ENCODE data around the gene DYNC2I2. TPM values are rescaled to one million over a fixed set of nuclear protein-coding genes. Genes with fewer than 3 reads are reported as not detected.

Gene DYNC2I2
- total RNA-seq, 1 donor from 2014 or later: 57.6 TPM

DNA sequence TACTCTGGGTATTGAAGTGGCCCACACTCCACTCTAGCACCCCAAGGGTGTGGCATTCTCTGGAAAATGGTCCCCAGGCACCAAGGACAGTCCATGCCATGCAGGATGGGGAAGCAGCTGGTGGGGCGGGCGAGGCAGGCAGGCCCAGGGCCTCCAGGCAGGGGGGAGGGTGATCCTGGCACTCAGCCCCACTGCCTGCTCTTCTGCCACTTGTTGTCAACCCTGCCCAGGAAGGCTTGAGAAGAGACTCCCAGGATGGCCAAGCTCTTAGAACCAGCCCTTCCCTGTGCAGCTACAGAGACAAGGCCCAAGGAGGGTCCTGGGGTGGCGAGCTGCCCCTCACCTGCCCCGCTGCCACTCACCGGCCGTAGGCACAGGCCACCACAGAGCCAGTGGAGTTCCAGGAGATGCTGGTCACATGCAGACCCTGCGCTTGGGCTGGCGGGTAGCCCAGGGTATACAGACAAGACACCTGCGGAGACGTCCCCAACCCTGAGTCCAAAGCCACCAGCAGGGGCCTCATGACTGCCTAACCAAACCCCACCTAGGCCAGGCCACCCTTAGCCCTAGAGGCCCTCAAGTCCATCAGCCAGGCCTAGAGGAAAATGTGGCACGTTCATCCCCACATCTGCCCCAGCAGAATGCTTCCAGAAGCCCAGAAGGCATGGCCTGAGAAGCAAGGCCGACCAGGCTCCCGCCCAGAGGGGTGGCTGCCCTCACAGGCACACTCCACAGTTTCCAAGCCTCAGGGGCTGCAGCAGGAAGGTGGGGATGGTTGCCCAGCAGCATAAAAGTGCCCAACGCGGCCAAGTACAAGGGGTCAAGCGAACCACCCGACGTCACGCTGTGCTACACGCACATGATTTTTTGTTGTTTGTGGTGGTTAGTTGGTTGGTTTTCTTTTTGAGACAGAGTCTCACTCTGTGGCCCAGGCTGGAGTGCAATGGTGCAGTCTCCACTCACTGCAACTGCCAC, 19.8 kb downstream of the DYNC2I2 start:
- intact Hi-C loops (cut with micrococcal nuclease): no loop called here

DNA sequence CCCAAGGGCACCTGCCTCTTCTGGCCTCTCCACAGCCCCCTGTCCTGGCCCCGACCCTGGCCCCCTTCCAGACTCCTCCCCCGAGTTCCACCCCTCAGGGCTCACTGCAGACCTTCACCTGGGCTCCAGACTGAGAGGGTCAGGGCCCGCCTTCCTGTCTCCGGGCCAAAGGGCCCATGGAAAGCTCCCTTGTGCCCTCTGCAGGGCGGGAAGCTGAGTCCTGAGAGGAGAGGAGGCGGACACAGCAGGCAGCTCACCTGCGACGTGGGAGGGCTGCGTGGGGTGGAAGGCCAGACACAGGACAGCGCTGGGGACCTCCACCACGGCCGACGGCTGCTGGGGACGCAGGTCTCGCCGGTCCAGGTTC, 20.6 kb downstream of the DYNC2I2 start:
- intact Hi-C loops (cut with micrococcal nuclease): no loop called here

DNA sequence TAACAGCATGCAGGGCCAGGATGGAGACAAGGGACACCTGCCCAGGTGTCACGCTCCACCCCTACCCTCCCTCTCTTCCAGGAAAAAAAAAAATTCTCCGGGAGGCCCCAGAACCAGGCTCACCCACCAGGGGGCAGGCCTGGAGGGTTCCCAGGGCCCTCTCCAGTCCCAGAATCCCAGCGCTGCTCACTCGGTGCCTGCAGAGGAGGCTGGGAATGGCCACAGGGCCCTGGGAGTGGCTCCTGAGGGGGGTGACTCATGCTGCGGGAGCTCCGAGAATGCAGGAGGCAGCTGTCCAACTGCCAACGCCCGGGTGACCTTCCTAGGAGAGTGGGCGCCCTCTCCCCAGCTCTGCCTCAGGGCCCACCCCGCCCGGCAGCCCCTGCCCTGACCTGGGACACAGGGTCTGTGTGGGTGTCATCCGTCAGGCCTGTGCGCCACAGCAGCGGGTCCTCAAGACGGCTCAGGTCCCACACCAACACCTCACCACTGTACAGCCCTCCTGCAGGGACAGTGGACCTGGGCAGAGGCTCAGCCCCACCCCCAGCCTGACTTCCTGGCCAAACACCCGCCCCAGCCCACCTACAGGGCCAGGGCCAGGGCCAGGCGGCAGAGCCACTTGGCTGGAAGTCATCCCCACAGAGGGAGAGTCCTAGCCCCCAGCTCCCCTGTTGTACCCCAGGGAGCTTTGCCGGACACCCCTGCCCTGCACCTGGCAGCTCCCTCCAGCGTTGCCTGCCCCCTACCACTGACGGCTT, 21.2 kb downstream of the DYNC2I2 start:
- intact Hi-C loops (cut with micrococcal nuclease): no loop called here

DNA sequence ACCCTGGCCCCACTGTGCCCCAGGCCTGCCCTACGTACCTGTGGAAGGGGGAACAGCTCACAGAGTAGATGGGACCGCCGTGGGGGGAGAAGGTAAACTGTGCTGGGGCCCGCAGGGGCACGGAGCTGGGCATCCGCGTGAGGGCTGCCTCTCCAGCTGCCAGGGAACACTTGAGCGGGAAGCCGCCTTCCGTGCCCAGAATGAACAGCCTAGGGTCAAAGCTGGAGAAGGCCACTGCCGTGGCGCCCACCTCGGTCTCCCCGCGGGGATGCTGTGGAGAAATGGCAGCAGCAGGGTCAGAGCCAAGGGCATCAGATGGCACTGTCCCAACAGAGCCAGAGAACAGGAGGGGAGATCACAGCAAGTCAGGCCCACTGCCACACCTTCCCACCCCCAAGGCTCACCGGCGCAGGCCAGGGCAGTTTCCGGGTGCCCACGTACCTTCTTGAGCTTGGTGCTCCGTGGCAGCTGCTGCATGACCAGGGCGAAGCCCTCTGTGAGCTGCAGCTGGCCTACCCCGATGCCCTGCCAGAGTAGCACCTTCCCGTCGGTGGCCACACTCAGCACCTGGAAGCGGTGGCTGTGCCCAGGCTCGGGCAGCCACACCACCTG, 21.9 kb downstream of the DYNC2I2 start:
- intact Hi-C loops (cut with micrococcal nuclease): no loop called here

DNA sequence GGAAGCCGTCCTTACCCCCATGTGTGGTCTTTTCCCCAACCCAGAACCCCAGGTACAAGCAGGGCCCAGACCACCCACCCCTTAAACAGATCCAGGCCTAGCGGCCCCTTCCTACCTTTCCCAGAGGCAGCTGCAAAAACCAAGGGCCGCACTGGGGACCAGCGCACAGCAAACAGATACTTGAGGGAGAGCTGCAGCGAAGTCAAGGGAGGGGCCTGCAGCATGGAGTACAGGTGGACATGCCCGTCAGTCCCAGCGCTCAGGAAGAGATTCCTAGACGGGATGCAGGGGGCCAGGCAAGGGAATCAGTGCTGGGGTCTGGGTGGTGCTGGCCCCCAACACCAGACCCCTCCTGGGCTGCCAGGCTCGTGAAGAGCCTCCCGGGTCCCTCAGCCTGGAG, 22.5 kb downstream of the DYNC2I2 start:
- intact Hi-C loops (cut with micrococcal nuclease): no loop called here

DNA sequence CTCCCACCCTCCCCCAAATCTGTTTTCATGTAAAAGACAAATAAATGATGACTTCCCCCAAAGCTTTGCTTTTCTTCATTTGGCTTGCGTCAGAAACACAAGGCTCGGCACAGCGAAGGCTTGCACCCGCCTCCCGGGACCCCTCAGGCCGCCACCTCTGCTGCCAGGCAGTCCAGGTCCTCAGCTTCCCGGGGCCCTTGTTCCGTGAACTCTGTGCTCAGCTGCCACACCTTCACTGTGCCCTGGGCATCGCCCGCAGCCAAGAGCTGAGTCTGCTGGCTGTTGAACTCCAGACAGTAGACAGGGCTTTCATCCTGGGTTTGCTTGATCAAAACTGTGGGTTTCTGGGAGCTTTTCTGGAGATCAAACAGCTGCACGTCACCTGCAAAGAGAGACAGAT, 23.0 kb downstream of the DYNC2I2 start:
- intact Hi-C loops (cut with micrococcal nuclease): no loop called here

DNA sequence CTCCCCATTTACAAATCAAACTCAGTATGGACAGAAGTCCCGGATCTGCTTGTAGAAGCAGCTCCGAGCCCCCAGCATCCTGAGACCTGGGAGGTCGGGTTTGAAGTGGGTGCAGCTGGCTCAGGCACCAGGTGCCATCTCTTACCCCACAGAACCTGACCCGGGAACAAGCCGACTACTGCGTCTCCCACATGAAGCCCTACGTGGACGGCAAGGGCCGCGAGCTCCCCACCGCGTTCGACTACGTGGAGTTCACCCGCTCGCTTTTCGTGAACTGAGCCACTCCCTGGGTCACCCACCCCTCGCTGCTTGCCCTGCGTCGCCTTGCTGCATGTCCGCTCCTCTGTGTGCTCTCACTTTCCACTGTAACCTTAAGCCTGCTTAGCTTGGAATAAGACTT, 23.6 kb downstream of the DYNC2I2 start:
- intact Hi-C loops (cut with micrococcal nuclease): no loop called here

DNA sequence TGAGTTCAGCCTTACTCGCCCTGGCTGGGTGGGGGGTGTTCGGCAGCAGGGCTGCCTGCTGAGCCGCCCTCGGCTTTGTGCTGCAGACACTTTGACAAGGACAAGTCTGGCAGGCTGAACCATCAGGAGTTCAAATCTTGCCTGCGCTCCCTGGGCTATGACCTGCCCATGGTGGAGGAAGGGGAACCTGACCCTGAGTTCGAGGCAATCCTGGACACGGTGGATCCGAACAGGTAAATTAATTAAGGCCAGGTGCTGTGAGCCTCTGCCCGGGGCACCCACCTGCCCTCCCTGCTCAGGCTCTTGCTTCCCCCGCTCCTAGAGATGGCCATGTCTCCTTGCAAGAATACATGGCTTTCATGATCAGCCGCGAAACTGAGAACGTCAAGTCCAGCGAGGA, 24.2 kb downstream of the DYNC2I2 start:
- intact Hi-C loops (cut with micrococcal nuclease): no loop called here

DNA sequence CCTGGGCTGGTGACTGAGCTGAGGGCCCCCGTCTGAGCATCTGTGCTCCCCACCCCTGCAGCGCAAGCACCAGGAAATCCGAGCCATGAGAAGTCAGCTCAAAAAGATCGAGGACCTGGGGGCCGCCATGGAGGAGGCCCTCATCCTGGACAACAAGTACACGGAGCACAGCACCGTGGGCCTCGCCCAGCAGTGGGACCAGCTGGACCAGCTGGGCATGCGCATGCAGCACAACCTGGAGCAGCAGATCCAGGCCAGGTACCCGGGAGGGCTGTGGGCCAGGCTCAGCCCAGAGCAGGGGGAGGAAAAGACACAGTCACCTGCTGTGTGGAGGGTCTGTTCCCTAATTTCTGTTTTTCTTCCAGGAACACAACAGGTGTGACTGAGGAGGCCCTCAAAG, 24.6 kb downstream of the DYNC2I2 start:
- intact Hi-C loops (cut with micrococcal nuclease): no loop called here

DNA sequence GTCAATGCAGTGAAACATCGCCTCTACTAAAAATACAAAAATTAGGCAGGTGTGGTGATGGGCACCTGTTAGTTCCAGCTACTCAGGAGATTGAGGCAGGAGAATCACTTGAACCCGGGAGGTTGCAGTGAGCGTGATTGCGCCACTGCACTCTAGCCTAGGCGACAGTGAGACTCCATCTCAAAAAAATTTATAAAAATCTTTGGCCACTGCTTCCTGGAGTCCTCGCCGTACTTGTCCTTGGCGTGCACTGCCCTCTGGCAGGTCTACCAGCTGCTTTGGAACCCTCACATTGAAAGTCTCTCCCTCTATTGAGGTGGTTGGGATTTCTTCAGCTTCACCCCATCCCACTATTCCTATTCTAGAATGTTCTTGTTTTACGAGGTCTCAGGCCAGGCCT, 25.0 kb downstream of the DYNC2I2 start:
- intact Hi-C loops (cut with micrococcal nuclease): no loop called here

DNA sequence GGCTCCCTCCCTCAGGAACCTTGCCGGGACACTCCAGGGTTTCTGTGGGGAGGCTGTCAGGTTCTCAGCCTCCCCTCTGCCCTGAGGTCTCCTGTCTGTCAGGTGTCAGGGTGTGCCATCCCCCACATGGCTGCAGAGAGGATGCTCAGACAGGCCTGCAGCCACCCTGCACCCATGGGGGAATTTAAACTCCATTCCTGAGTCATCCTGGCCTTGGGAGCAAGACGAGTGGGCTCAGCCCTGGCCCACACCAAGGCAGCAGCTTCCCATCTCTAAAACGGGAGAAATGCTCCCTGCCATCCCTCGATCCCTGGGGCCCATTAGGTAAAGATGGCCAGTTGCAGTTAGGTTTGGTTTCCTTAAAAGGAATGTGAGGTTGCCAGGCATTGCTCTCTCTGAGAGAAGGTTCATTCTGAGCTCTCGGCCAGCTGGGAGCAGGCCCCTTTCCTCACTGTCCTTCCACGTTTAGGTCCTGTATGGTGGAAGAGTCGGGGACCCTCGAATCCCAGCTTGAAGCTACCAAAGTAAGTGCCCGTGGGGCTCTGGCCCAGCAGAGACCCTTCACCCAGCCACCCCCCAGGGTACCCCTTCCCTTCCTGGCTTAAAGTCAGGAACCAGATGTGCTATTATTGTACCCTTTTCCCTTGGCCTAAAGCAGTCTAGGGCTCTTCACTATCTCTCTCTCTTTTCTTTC, 26.6 kb downstream of the DYNC2I2 start:
- intact Hi-C loops (cut with micrococcal nuclease): no loop called here

DNA sequence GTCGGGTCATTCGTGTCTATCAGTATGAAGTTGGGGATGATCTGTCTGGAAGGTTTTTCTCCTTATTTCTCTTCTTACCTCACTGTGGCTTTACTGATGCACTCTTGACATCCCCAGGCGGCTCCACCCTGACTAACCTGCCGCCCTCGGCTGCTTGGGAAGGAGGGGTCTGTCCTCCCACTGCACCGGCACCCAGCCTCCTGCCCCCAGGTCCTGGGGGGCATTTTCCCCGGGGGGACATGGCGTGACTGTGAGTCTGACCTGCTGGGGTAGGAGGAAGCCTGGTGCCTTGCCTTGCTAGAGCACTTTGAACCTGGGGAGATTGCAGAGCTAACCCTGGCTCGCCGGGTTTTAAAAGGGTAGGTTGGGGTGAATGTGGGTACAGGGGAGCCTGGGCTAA, 27.5 kb downstream of the DYNC2I2 start:
- intact Hi-C loops (cut with micrococcal nuclease): no loop called here

DNA sequence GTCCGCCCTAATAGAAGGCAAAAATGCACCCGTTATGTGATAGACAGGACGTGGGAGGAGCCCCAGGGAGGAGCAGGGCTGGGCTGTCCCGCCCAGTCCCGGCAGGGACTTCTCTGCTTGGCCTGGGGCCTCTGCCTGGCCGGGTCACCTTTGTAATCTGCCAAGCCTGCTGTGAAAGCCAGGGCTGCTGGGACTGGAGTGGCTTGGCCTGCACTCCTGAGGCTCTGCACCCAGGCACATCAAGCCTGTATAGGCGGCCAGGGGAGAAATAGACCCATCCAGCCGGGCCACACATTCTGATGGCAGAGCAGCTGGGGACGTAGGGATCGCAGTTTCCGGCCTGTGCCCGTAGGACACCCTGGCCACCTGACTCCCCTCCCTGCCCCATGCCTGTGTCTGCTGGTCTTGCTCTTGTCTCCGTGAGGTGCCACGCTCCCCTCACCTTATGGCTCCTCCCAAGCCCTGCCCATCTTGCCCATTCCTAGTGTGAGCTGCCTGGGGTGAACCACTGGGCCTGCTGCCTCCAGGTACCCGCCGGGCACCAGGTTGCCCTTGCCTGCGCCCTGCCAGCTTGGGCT, 28.1 kb downstream of the DYNC2I2 start:
- intact Hi-C loops (cut with micrococcal nuclease): no loop called here

DNA sequence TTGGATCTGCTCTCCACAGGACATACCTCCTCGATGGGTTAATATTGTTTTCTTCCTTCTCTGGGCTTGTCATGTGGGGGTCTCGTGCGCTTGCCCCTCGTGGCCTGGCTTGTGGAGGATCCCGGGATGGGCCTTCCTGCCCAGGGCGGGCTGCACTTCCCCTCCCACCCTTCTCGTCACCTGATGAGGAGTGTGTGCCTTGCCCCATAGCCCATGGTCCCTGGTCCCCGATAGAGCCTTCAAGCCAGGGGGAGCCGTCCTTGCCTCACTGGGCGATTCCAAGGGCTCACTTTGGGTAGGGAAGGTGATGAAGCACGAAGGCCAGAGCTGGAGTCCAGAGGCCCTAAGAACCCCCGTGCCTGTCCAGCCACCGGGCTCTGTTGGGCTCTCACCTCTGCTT, 28.7 kb downstream of the DYNC2I2 start:
- intact Hi-C loops (cut with micrococcal nuclease): no loop called here

DNA sequence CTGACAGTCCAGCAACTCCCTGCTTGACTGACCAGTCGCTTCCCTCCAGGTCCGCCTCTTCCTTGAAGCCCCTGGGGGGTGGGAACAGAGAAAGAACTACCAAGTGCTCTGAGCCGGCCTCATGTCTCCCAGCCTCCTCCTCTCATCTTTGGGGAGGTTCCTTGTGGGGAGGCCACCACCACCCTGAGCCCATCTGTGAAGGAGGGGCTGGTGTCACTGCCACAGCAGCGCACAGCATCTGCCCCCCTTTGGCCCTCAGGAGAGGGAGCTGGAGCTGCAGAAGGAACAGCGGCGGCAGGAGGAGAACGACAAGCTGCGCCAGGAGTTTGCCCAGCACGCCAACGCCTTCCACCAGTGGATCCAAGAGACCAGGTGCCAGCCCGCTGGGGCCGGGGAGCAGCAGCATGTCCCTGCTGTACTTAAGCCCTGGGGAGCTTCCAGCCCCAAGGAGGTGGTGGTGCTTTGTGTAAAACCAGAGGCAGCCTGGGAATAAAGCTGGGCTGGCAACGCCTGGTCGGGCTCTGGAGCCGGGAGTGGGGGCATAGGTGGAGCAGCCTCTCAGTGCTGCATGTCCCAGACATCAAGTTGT, 29.4 kb downstream of the DYNC2I2 start:
- intact Hi-C loops (cut with micrococcal nuclease): no loop called here

DNA sequence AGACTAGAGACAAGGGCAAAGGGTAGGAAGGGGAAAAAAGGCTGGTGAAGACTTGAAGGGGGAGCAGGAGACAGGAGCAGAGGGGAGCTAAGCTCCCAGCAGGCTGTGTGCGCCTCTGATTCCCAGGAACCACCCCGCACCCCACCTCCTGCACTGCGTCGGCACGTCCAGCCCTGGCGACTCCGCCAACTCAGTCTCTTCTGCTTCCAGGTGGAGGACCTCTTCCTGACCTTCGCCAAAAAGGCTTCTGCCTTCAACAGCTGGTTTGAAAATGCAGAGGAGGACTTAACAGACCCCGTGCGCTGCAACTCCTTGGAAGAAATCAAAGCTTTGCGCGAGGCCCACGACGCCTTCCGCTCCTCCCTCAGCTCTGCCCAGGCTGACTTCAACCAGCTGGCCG, 30.5 kb downstream of the DYNC2I2 start:
- intact Hi-C loops (cut with micrococcal nuclease): no loop called here

DNA sequence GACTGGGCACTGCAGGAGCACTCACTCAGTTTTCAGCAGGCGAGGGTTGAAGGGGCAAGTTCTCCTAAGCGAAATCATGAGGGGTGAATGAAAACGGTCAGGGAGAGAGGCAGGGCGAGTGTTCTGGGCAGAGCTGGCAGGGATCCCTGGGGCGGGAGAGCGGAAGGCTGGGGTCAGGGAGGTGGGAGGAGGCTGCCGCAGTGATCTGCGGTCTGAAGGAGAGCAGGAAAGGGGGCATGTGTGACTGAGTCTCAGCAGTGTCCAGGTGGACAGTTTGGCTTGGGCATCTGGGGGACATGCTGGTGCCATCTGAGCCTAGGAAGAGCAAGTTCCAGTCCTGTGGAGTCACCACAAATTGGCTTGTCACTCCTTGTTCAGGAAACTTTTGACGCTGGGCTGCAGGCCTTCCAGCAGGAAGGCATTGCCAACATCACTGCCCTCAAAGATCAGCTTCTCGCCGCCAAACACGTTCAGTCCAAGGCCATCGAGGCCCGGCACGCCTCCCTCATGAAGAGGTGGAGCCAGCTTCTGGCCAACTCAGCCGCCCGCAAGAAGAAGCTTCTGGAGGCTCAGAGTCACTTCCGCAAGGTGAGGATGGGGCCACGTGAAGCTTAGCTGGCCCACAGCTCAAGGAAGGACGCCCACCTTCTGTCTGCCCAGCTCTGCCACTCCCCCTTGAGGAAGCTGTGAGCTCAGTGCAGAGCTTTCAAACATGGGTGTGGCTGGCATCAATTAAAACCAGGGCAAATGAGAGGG, 31.1 kb downstream of the DYNC2I2 start:
- intact Hi-C loops (cut with micrococcal nuclease): no loop called here

DNA sequence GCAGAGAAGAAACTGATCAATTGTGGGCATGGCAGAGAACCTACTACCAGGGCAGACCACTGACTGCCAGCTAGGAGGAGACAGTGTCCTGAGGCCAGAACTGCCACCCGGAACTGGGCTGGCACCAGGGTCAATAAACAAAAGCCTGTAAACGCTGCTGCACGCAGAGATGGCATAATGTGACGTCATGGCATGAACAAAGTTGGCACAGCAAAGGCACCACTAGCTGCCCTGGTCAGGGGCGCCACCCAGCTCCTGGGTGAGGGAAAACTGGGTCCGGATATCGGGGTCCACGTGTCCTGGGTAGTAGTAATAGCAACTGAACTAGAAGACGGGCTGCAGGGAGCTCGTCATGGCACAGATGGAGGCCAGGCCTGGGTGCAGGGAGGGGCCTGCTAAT, 32.1 kb downstream of the DYNC2I2 start:
- intact Hi-C loops (cut with micrococcal nuclease): no loop called here

DNA sequence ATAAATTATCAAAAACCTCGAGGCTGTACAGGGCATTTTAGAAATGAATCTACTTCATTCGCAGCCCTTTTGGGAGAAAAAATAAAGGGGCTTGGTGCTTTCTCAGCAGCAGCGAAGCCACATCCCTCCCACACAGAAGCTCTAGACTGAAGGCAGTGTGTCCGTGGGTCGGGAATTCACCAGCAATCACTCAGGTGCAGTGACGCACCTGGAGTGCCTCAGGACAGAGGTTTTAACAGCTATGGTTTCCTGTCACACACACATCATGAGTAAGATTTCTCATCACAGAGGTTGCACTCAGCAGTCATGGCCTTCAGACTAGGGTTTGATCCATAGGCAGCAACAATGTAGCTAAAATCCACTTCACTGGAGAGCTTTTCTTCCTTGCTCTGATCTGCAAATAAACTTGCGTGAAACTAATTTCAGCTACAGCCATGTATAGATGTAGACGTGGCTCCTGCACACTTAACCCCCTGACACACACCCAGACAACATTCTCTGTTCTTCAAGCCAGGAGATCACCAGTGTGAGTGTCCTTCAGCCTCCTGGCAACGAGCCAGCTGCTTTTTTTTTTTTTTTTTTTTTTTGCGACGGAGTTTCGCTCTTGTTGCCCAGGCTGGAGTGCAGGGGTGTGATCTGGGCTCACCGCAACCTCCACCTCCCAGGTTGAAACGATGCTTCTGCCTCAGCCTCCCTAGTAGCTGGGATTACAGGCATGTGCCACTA, 34.8 kb downstream of the DYNC2I2 start:
- intact Hi-C loops (cut with micrococcal nuclease): no loop called here

Measured in T-helper 2 cell treated with Interferon-gamma antibody and Interleukin-4, amounts not matched to agents 100 ng/mL and 5 ng/mL, for 36 hours (primary cell).